ENCODE data around the gene NOP53. TPM values are rescaled to one million over a fixed set of nuclear protein-coding genes. Genes with fewer than 3 reads are reported as not detected.
A peak's percentile ranks its signal among the peaks of the same experiment; 100 is the strongest.

Gene NOP53
- total and polyA plus RNA-seq, 2 of the 4 experiments (the other 2 are of a cell fraction) = 59.5 to 83.2 TPM

- POLR2A ChIA-PET (ENCODE audit: unreplicated experiment) = interaction anchor here (0.5 to 1.2 kb wide), 3 partner anchors 9 to 32 kb away, joined by 3 to 8 read pairs (median 3); partner anchors contain the start of gene NOP53
- in situ Hi-C loops (cut with MboI; ENCODE audit: low sequenced_read_pairs) = loop anchor here (5.0 to 25.0 kb wide), 2 partner anchors 34 to 426 kb away; partner anchors contain the start of gene NOP53
- Histone ChIP-seq H3K79me1 (ENCODE audit: low read depth in 1 of 2, low read length in 2 of 2) (peaks cover 0 to 42% of the 10 kb centered on the region in 2 experiments; a peak in 3 of 4 replicates), H3K18ac (ENCODE audit: low read depth, low read length) (peak within 1 kb of the TSS; percentile 94), H2BK5ac (ENCODE audit: low read depth, low read length, poor library complexity, severe bottlenecking) (peak within 1 kb of the TSS; percentile 97), H3K9ac (ENCODE audit: low read depth, low read length) (peak within 1 kb of the TSS; percentile 100), H4K91ac (ENCODE audit: insufficient read depth, low read depth, low read length) (peak within 1 kb of the TSS; percentile 99), H3K4ac (ENCODE audit: low read depth, low read length) (peak within 1 kb of the TSS; percentile 100), H3K9me1 (ENCODE audit: insufficient read depth, low read length) (peaks cover 14% of the 10 kb centered on the region), H2AFZ (replicated peaks; ENCODE audit: low read length, poor library complexity) (peak within 1 kb of the TSS; percentile 90), H2AK9ac (replicated peaks; ENCODE audit: low read depth, low read length, poor library complexity) (peak within 1 kb of the TSS; percentile 100), H3K4me3 (ENCODE audit: insufficient read depth, low read depth, low read length) (peak within 1 kb of the TSS; percentile 90), H3K14ac (replicated peaks; ENCODE audit: low read depth, low read length) (peak within 1 kb of the TSS; percentile 100), H2BK20ac (ENCODE audit: low read depth, low read length) (peak within 1 kb of the TSS; percentile 65), H3K4me1 (ENCODE audit: control insufficient read depth, insufficient read depth, low read length) (peaks cover 15% of the 10 kb centered on the region), H3K56ac (ENCODE audit: extremely low read depth, insufficient read depth, low read length) (peak within 1 kb of the TSS; percentile 91), H3K36me3 (ENCODE audit: control insufficient read depth, insufficient read depth, low read length) (peaks cover 28% of the 10 kb centered on the region), H3K27me3 (ENCODE audit: control insufficient read depth, insufficient read depth, low read length) (no peaks in the 10 kb centered on the region), H3K9me3 (ENCODE audit: control insufficient read depth, insufficient read depth, low read length) (no peaks in the 10 kb centered on the region), H4K5ac (ENCODE audit: low read depth, low read length) (peak within 1 kb of the TSS; percentile 88), H4K20me1 (ENCODE audit: insufficient read depth, low read length) (peaks cover 33% of the 10 kb centered on the region), H3K23ac (ENCODE audit: low read depth, low read length) (peak within 1 kb of the TSS; percentile 100), H3K27ac (ENCODE audit: insufficient read depth, low read length) (peak within 1 kb of the TSS; percentile 98), H2BK120ac (ENCODE audit: low read depth, low read length) (peak within 1 kb of the TSS; percentile 95), H4K8ac (ENCODE audit: low read depth in 2 of 2, low read length in 2 of 2) (peak within 1 kb of the TSS; percentile 89 to 97), H2AK5ac (ENCODE audit: low read depth, low read length) (peak within 1 kb of the TSS; percentile 98), H3K4me2 (ENCODE audit: low read depth, low read length) (peak within 1 kb of the TSS; percentile 92), H2BK15ac (ENCODE audit: low read depth, low read length) (peak within 1 kb of the TSS; percentile 93; the same call in 2 of the 3 replicates)
- peak; percentile 76 for DNase-seq
- BruUV-seq (replicated peaks) = TSS peak; percentile 57
- dilution Hi-C loops (cut with HindIII; ENCODE audit: low sequenced_read_pairs, unreplicated experiment) = no loop called here
- WGBS, 2 experiments (ENCODE audit: extremely low coverage in 2 of 2, insufficient read length in 1 of 2) = 0% methylated on average over 15 of the region's 52 CpGs; no CpG with 5 or more reads in 1 of the 2 experiments
- CTCF ChIA-PET = interaction anchor here (0.9 to 3.0 kb wide), 6 partner anchors 9 to 76 kb away, joined by 3 to 16 read pairs (median 4); no protein-coding TSS in a partner anchor
- intact Hi-C loops (cut with micrococcal nuclease) = loop anchor here (1.0 kb wide), 3 partner anchors 30 to 150 kb away; no protein-coding TSS in a partner anchor
- ATAC-seq (ENCODE audit: low read depth) = peak; percentile 92
- no peak for TF ChIP-seq CHD1 (IDR thresholded peaks at IDR 0.05; ENCODE audit: low read depth, low read length)
- TF ChIP-seq RCOR1 (IDR thresholded peaks at IDR 0.05; ENCODE audit: insufficient replicate concordance, low read length) = no peak
- peak; percentile 95 for TF ChIP-seq RAD21 (IDR thresholded peaks at IDR 0.05; ENCODE audit: low read length)
- no peak for TF ChIP-seq FOS (IDR thresholded peaks at IDR 0.05; ENCODE audit: low read depth, low read length)
- no peak for TF ChIP-seq BHLHE40 (IDR thresholded peaks at IDR 0.05; ENCODE audit: low read depth, low read length)
- TF ChIP-seq USF2 (IDR thresholded peaks at IDR 0.05; ENCODE audit: low read depth, low read length) = no peak
- no peak for TF ChIP-seq RFX5 (IDR thresholded peaks at IDR 0.05; ENCODE audit: low read depth, low read length)
- peak; percentile 97 for TF ChIP-seq CTCF (conservative IDR thresholded peaks at IDR 0.05; ENCODE audit: low read depth, low read length)
- TF ChIP-seq POLR2A (IDR thresholded peaks at IDR 0.05; ENCODE audit: low read depth, low read length) = peak; percentile 93
- no peak for TF ChIP-seq NFE2L2 (IDR thresholded peaks at IDR 0.05; ENCODE audit: low read depth, low read length)
- peak; percentile 62; the same call in 1 of the 2 replicates for TF ChIP-seq MXI1 (IDR thresholded peaks at IDR 0.05; ENCODE audit: borderline replicate concordance, low read depth, low read length)
- no peak for TF ChIP-seq CEBPB (IDR thresholded peaks at IDR 0.05; ENCODE audit: low read depth, low read length)
Measured at GRCh38 chr19:47713046-47714021, 32.0 kb upstream of the NOP53 start, which contains the start of gene EHD2. EHD2 (plus strand) TSS chr19:47713422; CDS start chr19:47716613, 3,191 bp downstream.

Data from IMR-90 (cell line).